ENCODE measurements around the gene STRADA. TPM values are rescaled to one million over a fixed set of nuclear protein-coding genes. Genes with fewer than 3 reads are reported as not detected.

Gene STRADA
- total RNA-seq, 1 experiment from 2014 or later: 56.3 TPM

DNA sequence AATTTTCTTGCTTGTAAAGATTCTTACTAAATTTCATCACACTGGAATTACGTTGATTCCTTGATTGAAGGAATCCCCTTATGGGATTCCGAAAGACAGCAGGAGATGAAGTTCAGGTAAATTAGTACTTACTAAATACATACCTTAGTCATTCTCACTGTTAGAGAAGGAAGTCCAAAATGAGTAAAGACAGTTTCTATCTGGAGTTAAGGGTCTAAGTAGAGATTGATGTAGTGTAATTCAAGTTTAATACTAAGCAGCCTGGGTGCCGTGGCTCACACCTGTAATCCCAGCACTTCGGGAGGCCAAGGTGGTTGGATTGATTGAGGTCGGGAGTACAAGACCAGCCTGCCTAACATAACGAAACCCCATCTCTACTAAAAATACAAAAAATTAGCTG lies 41.9 kb upstream of the STRADA start:
- no peak for DNase-seq (ENCODE audit: low spot score)
- ChIA-PET POLR2A (ENCODE audit: low non-redundant PET) (no interaction called here), CTCF (no interaction called here)
- H3K27me3 ChIP-seq (replicated peaks; ENCODE audit: insufficient read depth, low read depth, low read length, poor library complexity): no peaks in the 10 kb centered on the region
- peaks cover 42% of the 10 kb centered on the region for H3K36me3 ChIP-seq (ENCODE audit: insufficient read depth, low read length, poor library complexity, severe bottlenecking)
- no peak for TF ChIP-seq EZH2 (IDR thresholded peaks at IDR 0.05; ENCODE audit: borderline replicate concordance, low read depth, low read length, poor library complexity, severe bottlenecking)
- TF ChIP-seq, protein P1, sequence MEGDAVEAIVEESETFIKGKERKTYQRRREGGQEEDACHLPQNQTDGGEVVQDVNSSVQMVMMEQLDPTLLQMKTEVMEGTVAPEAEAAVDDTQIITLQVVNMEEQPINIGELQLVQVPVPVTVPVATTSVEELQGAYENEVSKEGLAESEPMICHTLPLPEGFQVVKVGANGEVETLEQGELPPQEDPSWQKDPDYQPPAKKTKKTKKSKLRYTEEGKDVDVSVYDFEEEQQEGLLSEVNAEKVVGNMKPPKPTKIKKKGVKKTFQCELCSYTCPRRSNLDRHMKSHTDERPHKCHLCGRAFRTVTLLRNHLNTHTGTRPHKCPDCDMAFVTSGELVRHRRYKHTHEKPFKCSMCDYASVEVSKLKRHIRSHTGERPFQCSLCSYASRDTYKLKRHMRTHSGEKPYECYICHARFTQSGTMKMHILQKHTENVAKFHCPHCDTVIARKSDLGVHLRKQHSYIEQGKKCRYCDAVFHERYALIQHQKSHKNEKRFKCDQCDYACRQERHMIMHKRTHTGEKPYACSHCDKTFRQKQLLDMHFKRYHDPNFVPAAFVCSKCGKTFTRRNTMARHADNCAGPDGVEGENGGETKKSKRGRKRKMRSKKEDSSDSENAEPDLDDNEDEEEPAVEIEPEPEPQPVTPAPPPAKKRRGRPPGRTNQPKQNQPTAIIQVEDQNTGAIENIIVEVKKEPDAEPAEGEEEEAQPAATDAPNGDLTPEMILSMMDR (conservative IDR thresholded peaks at IDR 0.05; ENCODE audit: low read depth, low read length): no peak
- H3K4me3 ChIP-seq (ENCODE audit: low read depth, low read length, poor library complexity, severe bottlenecking): no peak overlapping the region
- no peaks in the 10 kb centered on the region for H3K4me1 ChIP-seq (ENCODE audit: insufficient read depth, low read length, poor library complexity, severe bottlenecking)
- intact Hi-C loops (cut with micrococcal nuclease; ENCODE audit: unreplicated experiment): loop anchor here (5.0 kb wide), 1 partner anchor 34 kb away; no protein-coding TSS in a partner anchor
- H3K27ac ChIP-seq (ENCODE audit: low read depth, low read length, poor library complexity, severe bottlenecking): no peak overlapping the region
- H3K9me3 ChIP-seq (ENCODE audit: low read depth, low read length, poor library complexity, severe bottlenecking): no peaks in the 10 kb centered on the region
- no TSS peak for BruUV-seq (replicated peaks)

DNA sequence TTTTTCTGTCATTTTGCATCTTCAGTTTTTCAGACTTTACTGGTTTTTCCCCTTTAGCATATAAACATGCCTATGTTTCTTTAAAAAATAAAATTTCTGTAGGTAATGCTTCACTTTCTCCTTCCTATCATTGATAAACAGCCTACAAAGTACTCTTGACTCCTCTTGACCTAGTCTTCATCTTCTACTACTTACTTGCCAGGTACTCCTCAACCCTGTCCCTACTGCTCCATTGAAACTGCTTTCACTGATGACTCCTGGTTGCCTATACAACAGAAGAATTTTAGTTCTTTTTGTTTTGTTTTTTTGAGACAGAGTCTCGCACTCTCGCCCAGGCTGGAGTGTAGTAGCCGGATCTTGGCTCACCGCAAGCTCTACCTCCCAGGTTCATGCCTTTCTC lies 39.3 kb upstream of the STRADA start:
- TF ChIP-seq, protein P1 (conservative IDR thresholded peaks at IDR 0.05; ENCODE audit: low read depth, low read length): no peak
- TF ChIP-seq EZH2 (IDR thresholded peaks at IDR 0.05; ENCODE audit: borderline replicate concordance, low read depth, low read length, poor library complexity, severe bottlenecking): no peak
- H3K4me3 ChIP-seq (ENCODE audit: low read depth, low read length, poor library complexity, severe bottlenecking): no peak overlapping the region
- H3K27me3 ChIP-seq (replicated peaks; ENCODE audit: insufficient read depth, low read depth, low read length, poor library complexity): no peaks in the 10 kb centered on the region
- DNase-seq (ENCODE audit: low spot score): no peak
- no TSS peak for BruUV-seq (replicated peaks)
- peak overlapping the region; percentile 14 for H3K27ac ChIP-seq (ENCODE audit: low read depth, low read length, poor library complexity, severe bottlenecking)
- ChIA-PET POLR2A (ENCODE audit: low non-redundant PET) (no interaction called here), CTCF (no interaction called here)
- H3K4me1 ChIP-seq (ENCODE audit: insufficient read depth, low read length, poor library complexity, severe bottlenecking): peaks cover 4% of the 10 kb centered on the region
- H3K36me3 ChIP-seq (ENCODE audit: insufficient read depth, low read length, poor library complexity, severe bottlenecking): peaks cover 42% of the 10 kb centered on the region
- H3K9me3 ChIP-seq (ENCODE audit: low read depth, low read length, poor library complexity, severe bottlenecking): no peaks in the 10 kb centered on the region
- intact Hi-C loops (cut with micrococcal nuclease; ENCODE audit: unreplicated experiment): loop anchor here (5.0 kb wide), 1 partner anchor 36 kb away; no protein-coding TSS in a partner anchor

DNA sequence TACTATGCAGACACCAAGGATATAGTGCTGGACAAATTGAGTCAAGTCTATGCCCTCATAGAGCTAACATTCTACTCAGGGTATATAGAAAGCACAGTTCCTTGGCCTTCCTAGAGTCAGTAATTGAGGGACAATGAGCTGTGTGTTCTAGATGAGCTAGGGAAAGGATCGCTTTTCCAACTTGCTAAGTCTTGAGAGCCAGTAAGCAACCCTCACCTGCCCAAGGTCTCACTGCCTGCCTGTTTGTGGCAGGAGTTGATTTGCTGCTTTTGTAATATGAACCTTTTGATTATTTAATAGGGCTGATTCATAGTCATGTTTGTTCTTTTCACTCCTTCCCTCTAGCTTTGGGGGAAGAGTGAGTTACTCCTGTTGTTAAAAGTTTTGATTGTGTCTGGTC lies 38.9 kb upstream of the STRADA start:
- intact Hi-C loops (cut with micrococcal nuclease; ENCODE audit: unreplicated experiment): loop anchor here (5.0 kb wide), 1 partner anchor 37 kb away; no protein-coding TSS in a partner anchor
- H3K4me1 ChIP-seq (ENCODE audit: insufficient read depth, low read length, poor library complexity, severe bottlenecking): peaks cover 8% of the 10 kb centered on the region
- CTCF ChIA-PET: no interaction called here
- peaks cover 41% of the 10 kb centered on the region for H3K36me3 ChIP-seq (ENCODE audit: insufficient read depth, low read length, poor library complexity, severe bottlenecking)
- H3K9me3 ChIP-seq (ENCODE audit: low read depth, low read length, poor library complexity, severe bottlenecking): no peaks in the 10 kb centered on the region
- no peak for DNase-seq (ENCODE audit: low spot score)
- H3K27me3 ChIP-seq (replicated peaks; ENCODE audit: insufficient read depth, low read depth, low read length, poor library complexity): no peaks in the 10 kb centered on the region
- BruUV-seq (replicated peaks): no TSS peak
- no peak overlapping the region for H3K4me3 ChIP-seq (ENCODE audit: low read depth, low read length, poor library complexity, severe bottlenecking)
- TF ChIP-seq EZH2 (IDR thresholded peaks at IDR 0.05; ENCODE audit: borderline replicate concordance, low read depth, low read length, poor library complexity, severe bottlenecking): no peak
- TF ChIP-seq, protein P1 (conservative IDR thresholded peaks at IDR 0.05; ENCODE audit: low read depth, low read length): no peak
- POLR2A ChIA-PET (ENCODE audit: low non-redundant PET): no interaction called here
- peak overlapping the region; percentile 14 for H3K27ac ChIP-seq (ENCODE audit: low read depth, low read length, poor library complexity, severe bottlenecking)
